Measurements from ENCODE around the gene COL6A2.

Gene COL6A2

GRCh38 chr21:46150073-46150472 lies 52.2 kb downstream of the COL6A2 start:
- Histone ChIP-seq H4K12ac (ENCODE audit: low read depth, low read length) (no peak overlapping the region), H3K4me2 (ENCODE audit: low read length) (no peak overlapping the region)

GRCh38 chr21:46150491-46151121 lies 52.7 kb downstream of the COL6A2 start:
- no peak overlapping the region for H3K23ac ChIP-seq (ENCODE audit: low read length)
- WGBS (ENCODE audit: extremely low coverage, insufficient coverage, insufficient read length) = no CpG with 5 or more reads among the region's 24 CpGs

More at GRCh38 chr21:46150073-46150472, 52.2 kb downstream of the COL6A2 start:
- H3K4me1 ChIP-seq (ENCODE audit: control insufficient read depth in 1 of 2, insufficient read depth in 2 of 2, low read length in 2 of 2) = peaks cover 12 to 13% of the 10 kb centered on the region in 2 experiments
- H3K79me2 ChIP-seq (ENCODE audit: control insufficient read depth, insufficient read depth, low read length, poor library complexity) = peaks cover 2% of the 10 kb centered on the region
- no peak overlapping the region for H2BK120ac ChIP-seq (ENCODE audit: insufficient read depth, low read length, poor library complexity)
- no peaks in the 10 kb centered on the region for H3K9me3 ChIP-seq (ENCODE audit: insufficient read depth, low read depth, low read length)
- H3K9ac ChIP-seq (ENCODE audit: low read length) = no peak overlapping the region
- no peaks in the 10 kb centered on the region for H3K36me3 ChIP-seq (ENCODE audit: control insufficient read depth in 1 of 2, insufficient read depth in 2 of 2, low read length in 2 of 2)
- WGBS (ENCODE audit: extremely low coverage, insufficient coverage, insufficient read length) = no CpG with 5 or more reads among the region's 19 CpGs
- H3K23ac ChIP-seq (ENCODE audit: low read length) = no peak overlapping the region
- H2AK5ac ChIP-seq (ENCODE audit: low read length) = no peak overlapping the region
- no peak overlapping the region for H2AFZ ChIP-seq (ENCODE audit: insufficient read depth, low read length, poor library complexity)
- no peak overlapping the region for H2BK5ac ChIP-seq (ENCODE audit: low read depth, low read length, poor library complexity)
- no peak overlapping the region for H3K27ac ChIP-seq (ENCODE audit: low read depth, low read length)
- H3K14ac ChIP-seq (ENCODE audit: low read length) = no peak overlapping the region
- no peak overlapping the region for H4K91ac ChIP-seq (ENCODE audit: low read depth, low read length)
- H3K18ac ChIP-seq (ENCODE audit: low read length) = no peak overlapping the region
- H3K79me1 ChIP-seq (ENCODE audit: low read length) = peaks cover 12% of the 10 kb centered on the region
- H3K4me3 ChIP-seq (ENCODE audit: low read depth, low read length) = no peak overlapping the region
- H3K27me3 ChIP-seq (ENCODE audit: insufficient read depth, low read length) = no peaks in the 10 kb centered on the region
- no peak overlapping the region for H2BK12ac ChIP-seq (ENCODE audit: low read length)
- DNase-seq = no peak
- no peak overlapping the region for H4K8ac ChIP-seq (ENCODE audit: low read depth, low read length)
- no peak overlapping the region for H3K4ac ChIP-seq (ENCODE audit: low read depth, low read length)

GRCh38 chr21:46151261-46151988 lies 53.5 kb downstream of the COL6A2 start:
- H4K12ac ChIP-seq (ENCODE audit: low read depth, low read length) = no peak overlapping the region
- no peak overlapping the region for H3K4me2 ChIP-seq (ENCODE audit: low read length)
- H3K36me3 ChIP-seq (ENCODE audit: control insufficient read depth in 1 of 2, insufficient read depth in 2 of 2, low read length in 2 of 2) = peaks cover 0 to 5% of the 10 kb centered on the region in 2 experiments
- no peak overlapping the region for H3K27ac ChIP-seq (ENCODE audit: low read depth, low read length)
- H2BK5ac ChIP-seq (ENCODE audit: low read depth, low read length, poor library complexity) = no peak overlapping the region
- no peak overlapping the region for H2BK120ac ChIP-seq (ENCODE audit: insufficient read depth, low read length, poor library complexity)
- peaks cover 6% of the 10 kb centered on the region for H3K79me1 ChIP-seq (ENCODE audit: low read length)
- WGBS (ENCODE audit: extremely low coverage, insufficient coverage, insufficient read length) = no CpG with 5 or more reads among the region's 47 CpGs
- no peak overlapping the region for H2BK12ac ChIP-seq (ENCODE audit: low read length)
- H3K9ac ChIP-seq (ENCODE audit: low read length) = no peak overlapping the region
- no peak overlapping the region for H4K8ac ChIP-seq (ENCODE audit: low read depth, low read length)
- H3K27me3 ChIP-seq (ENCODE audit: insufficient read depth, low read length) = no peaks in the 10 kb centered on the region
- H2AK5ac ChIP-seq (ENCODE audit: low read length) = no peak overlapping the region
- no peak overlapping the region for H3K18ac ChIP-seq (ENCODE audit: low read length)
- H4K91ac ChIP-seq (ENCODE audit: low read depth, low read length) = no peak overlapping the region
- no peak overlapping the region for H3K4me3 ChIP-seq (ENCODE audit: low read depth, low read length)
- no peaks in the 10 kb centered on the region for H3K9me3 ChIP-seq (ENCODE audit: insufficient read depth, low read depth, low read length)
- H3K4me1 ChIP-seq (ENCODE audit: control insufficient read depth in 1 of 2, insufficient read depth in 2 of 2, low read length in 2 of 2) = peaks cover 9 to 19% of the 10 kb centered on the region in 2 experiments
- H3K23ac ChIP-seq (ENCODE audit: low read length) = no peak overlapping the region
- no peak for DNase-seq
- H3K79me2 ChIP-seq (ENCODE audit: control insufficient read depth, insufficient read depth, low read length, poor library complexity) = peaks cover 2% of the 10 kb centered on the region
- no peak overlapping the region for H2AFZ ChIP-seq (ENCODE audit: insufficient read depth, low read length, poor library complexity)
- H3K14ac ChIP-seq (ENCODE audit: low read length) = no peak overlapping the region
- no peak overlapping the region for H3K4ac ChIP-seq (ENCODE audit: low read depth, low read length)

More at GRCh38 chr21:46150491-46151121, 52.7 kb downstream of the COL6A2 start:
- Histone ChIP-seq H3K9ac (ENCODE audit: low read length) (no peak overlapping the region), H3K79me1 (ENCODE audit: low read length) (peaks cover 12% of the 10 kb centered on the region), H3K36me3 (ENCODE audit: control insufficient read depth in 1 of 2, insufficient read depth in 2 of 2, low read length in 2 of 2) (no peaks in the 10 kb centered on the region), H4K12ac (ENCODE audit: low read depth, low read length) (no peak overlapping the region), H3K4ac (ENCODE audit: low read depth, low read length) (no peak overlapping the region), H2BK5ac (ENCODE audit: low read depth, low read length, poor library complexity) (no peak overlapping the region), H3K9me3 (ENCODE audit: insufficient read depth, low read depth, low read length) (no peaks in the 10 kb centered on the region), H2BK120ac (ENCODE audit: insufficient read depth, low read length, poor library complexity) (no peak overlapping the region), H3K4me3 (ENCODE audit: low read depth, low read length) (no peak overlapping the region), H3K14ac (ENCODE audit: low read length) (no peak overlapping the region), H3K27ac (ENCODE audit: low read depth, low read length) (no peak overlapping the region), H4K8ac (ENCODE audit: low read depth, low read length) (no peak overlapping the region), H3K27me3 (ENCODE audit: insufficient read depth, low read length) (no peaks in the 10 kb centered on the region), H3K79me2 (ENCODE audit: control insufficient read depth, insufficient read depth, low read length, poor library complexity) (peaks cover 2% of the 10 kb centered on the region), H4K91ac (ENCODE audit: low read depth, low read length) (no peak overlapping the region), H3K4me1 (ENCODE audit: control insufficient read depth in 1 of 2, insufficient read depth in 2 of 2, low read length in 2 of 2) (peaks cover 12 to 14% of the 10 kb centered on the region in 2 experiments), H2AK5ac (ENCODE audit: low read length) (no peak overlapping the region), H3K4me2 (ENCODE audit: low read length) (no peak overlapping the region), H2BK12ac (ENCODE audit: low read length) (no peak overlapping the region), H3K18ac (ENCODE audit: low read length) (no peak overlapping the region), H2AFZ (ENCODE audit: insufficient read depth, low read length, poor library complexity) (no peak overlapping the region)
- no peak for DNase-seq

DNA sequence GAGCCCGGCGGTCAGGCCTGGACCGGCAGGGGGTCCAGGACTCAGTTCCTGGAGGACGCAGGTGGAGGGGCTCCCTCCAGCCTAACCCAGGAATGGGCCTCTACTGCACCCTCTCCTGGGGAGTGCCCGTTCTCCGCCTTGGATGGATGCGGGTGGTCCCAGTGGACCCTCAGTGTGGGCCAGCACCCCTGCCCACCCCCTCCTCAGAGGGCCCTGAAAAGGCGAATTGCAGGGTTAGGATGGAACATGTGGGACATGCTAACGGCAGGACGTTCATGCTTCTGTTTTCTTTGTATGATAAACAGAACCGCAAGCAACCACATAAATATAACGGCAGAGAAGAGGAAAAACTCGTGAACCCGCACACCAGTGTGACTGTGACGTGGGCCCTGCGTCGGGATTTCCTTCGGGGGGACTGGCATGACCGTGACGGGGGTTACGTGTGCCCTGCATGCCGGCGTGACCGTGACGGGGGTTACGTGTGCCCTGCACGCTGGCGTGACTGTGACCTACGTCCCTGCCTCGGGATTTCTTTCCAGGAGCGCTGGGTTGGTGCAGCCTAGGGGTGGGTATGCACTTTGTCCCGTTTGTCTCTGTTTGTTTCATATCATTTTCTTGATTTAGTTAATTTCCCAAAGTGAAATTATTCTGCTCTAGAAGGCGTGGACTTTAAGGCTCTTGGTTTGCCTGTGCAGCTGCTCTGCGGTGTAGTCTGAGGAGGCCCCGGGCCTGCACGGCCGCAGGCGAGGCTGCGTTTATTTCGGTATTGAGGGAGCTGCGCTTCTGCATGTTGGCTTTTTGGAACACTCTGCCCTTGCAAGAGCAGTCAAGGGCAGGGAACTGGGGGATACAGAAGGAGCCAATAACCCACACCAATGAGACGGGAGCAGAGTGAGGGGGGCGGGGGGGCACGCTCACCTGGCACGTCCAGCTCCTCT lies 54.3 kb downstream of the COL6A2 start:
- no CpG with 5 or more reads among the region's 45 CpGs for WGBS (ENCODE audit: extremely low coverage, insufficient coverage, insufficient read length)

More for the DNA sequence above, 54.3 kb downstream of the COL6A2 start:
- peaks cover 6 to 14% of the 10 kb centered on the region in 2 experiments for H3K4me1 ChIP-seq (ENCODE audit: control insufficient read depth in 1 of 2, insufficient read depth in 2 of 2, low read length in 2 of 2)
- H3K9ac ChIP-seq (ENCODE audit: low read length) = no peak overlapping the region
- no peak overlapping the region for H2BK120ac ChIP-seq (ENCODE audit: insufficient read depth, low read length, poor library complexity)
- no peak overlapping the region for H3K27ac ChIP-seq (ENCODE audit: low read depth, low read length)
- peaks cover 1% of the 10 kb centered on the region for H3K79me1 ChIP-seq (ENCODE audit: low read length)
- H4K8ac ChIP-seq (ENCODE audit: low read depth, low read length) = no peak overlapping the region
- peaks cover 2% of the 10 kb centered on the region for H3K79me2 ChIP-seq (ENCODE audit: control insufficient read depth, insufficient read depth, low read length, poor library complexity)
- H4K12ac ChIP-seq (ENCODE audit: low read depth, low read length) = no peak overlapping the region
- no peak overlapping the region for H3K4me3 ChIP-seq (ENCODE audit: low read depth, low read length)
- no peak overlapping the region for H4K91ac ChIP-seq (ENCODE audit: low read depth, low read length)
- H3K27me3 ChIP-seq (ENCODE audit: insufficient read depth, low read length) = no peaks in the 10 kb centered on the region
- no peak overlapping the region for H3K23ac ChIP-seq (ENCODE audit: low read length)
- no peak overlapping the region for H2BK5ac ChIP-seq (ENCODE audit: low read depth, low read length, poor library complexity)
- H2AK5ac ChIP-seq (ENCODE audit: low read length) = no peak overlapping the region
- no peak overlapping the region for H2BK12ac ChIP-seq (ENCODE audit: low read length)
- no peak overlapping the region for H3K4me2 ChIP-seq (ENCODE audit: low read length)
- DNase-seq = no peak
- H3K18ac ChIP-seq (ENCODE audit: low read length) = no peak overlapping the region
- no peak overlapping the region for H3K14ac ChIP-seq (ENCODE audit: low read length)
- peaks cover 0 to 5% of the 10 kb centered on the region in 2 experiments for H3K36me3 ChIP-seq (ENCODE audit: control insufficient read depth in 1 of 2, insufficient read depth in 2 of 2, low read length in 2 of 2)
- H2AFZ ChIP-seq (ENCODE audit: insufficient read depth, low read length, poor library complexity) = no peak overlapping the region
- H3K4ac ChIP-seq (ENCODE audit: low read depth, low read length) = no peak overlapping the region
- no peaks in the 10 kb centered on the region for H3K9me3 ChIP-seq (ENCODE audit: insufficient read depth, low read depth, low read length)
